ENCODE data around the gene BACH2.

Gene BACH2

DNA sequence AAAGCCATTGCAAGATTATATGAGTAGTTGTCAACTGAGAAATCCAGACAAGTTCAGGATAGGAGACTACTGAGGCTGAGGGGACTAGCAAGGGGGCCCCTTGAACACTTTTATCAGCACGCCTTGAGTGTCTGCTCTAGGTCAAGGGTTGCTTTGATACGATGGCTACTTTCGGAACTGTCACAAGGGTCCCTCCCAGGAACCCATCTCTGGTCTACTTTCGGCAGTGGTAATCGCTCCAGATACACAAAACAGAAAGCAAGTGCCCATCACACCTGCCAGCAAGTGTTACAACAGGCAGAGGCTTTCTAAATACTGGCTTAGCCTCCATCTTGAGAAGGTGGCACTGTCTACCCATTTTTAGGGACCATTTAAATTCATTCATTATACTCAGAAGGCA, 341.3 kb downstream of the BACH2 start:
- no peak for DNase-seq

DNA sequence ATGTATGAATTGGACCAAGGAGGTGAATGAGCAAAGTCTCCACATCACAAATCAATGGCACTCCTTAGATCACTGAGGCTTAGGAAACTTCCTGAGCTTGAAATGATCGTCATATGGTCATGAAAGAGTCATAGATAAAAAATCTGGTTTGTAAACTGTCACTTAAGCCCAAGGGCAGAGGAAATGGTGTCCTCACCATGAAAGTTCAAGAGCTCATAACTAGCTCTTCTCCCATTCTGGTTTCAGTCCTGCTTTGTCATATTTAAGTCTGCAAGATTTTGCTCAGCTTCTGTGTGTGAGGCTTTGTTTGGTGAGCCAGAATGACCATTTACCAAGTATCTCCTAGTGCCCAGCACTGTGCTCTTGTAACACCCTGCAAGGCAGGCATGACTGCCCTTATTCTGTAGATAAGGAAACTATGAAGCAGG, 341.9 kb downstream of the BACH2 start:
- DNase-seq, result no peak

DNA sequence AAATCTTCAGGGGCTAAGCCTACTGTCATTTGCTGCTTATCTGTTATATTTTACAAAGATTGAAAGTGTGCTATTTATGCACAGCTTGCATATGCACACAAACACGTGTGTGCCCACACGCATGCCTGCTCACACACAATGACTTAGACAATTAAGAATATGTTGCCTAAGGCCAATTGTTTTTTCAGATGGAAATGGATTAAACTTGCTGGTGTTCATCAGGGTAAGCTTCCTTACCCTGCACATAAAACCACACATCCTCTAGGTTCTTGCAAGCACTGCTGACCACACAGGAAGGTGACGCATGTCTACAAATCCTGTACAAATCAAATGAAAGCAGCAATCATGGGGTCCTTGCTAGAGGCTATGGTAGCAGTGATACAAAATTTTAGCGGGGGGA, 344.0 kb downstream of the BACH2 start:
- no peak for DNase-seq

DNA sequence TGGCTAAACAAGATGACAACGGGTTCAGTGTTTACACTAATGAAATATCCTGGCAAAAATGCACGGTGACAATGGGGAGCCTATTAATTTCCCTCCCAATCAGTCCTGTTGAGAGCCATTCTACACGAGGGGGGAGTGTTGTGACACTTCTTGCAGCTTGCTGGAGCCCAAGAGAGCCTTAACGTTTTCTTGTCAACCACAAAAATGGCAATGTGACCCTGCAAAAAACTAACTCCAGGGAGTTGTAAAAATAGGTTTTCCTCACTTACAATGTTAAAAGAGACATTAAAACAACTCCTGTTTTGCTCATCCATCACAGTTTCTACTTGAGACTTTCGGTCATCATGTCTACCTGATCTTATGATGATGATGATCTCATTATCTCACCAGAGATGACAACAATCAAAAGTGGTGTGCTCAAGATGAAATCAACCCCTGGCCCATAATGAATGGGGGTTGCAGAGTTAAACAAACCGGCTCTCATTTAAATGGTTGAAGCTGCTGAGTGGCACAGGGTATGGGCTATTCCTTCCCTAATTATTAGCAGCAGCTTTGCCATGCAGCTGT, 344.5 kb downstream of the BACH2 start:
- no peak for DNase-seq

DNA sequence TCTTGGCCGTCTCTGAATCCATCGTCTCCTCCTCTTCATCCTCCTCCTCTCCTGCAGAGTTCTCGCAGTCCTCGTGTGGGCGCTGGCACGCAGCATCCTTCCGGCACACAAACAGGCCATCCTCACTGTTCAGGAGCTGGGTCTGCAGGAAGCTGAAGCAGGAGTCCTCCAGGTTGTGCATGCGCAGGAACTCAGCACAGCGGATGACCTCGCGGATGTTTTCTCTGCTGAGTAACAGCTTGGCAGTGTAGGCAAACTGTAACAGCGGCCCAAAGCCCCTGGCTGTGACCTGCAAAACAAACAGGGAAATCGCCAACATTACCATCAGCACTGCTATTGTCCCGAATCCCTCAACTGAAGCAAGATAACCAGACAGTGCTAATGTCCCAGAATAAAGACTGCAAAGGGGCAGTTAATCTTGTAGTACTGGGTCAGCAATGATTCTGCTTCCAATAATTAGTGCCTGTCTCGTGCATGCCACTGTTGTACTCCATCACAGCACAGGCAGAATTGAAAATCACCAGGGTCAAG, 345.0 kb downstream of the BACH2 start:
- no peak for DNase-seq

DNA sequence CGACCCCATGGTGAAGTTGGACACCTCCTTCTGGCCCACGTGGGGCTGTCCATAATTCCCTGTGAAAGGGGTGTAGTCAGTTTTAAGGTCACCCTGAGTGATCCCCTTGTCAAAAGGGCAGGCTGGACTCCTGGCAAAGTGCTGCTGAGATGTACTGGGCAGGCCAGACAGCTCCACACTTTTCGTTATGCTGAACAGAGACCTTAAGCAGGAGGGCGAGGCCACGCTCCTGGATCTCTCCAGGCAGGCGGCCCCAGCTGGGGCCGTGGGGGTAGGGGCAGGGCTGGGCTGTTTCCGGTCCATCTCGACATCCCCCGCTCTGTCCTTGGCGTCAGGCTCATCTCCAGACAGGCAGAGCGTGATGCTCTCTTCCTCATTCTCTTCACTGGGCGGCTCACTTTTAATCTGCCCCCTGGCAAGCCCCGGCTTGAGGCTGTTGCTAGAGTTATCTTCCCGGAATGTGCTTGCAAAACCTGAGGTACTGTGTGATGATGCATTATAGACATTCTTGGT, 345.7 kb downstream of the BACH2 start:
- DNase-seq, result no peak

DNA sequence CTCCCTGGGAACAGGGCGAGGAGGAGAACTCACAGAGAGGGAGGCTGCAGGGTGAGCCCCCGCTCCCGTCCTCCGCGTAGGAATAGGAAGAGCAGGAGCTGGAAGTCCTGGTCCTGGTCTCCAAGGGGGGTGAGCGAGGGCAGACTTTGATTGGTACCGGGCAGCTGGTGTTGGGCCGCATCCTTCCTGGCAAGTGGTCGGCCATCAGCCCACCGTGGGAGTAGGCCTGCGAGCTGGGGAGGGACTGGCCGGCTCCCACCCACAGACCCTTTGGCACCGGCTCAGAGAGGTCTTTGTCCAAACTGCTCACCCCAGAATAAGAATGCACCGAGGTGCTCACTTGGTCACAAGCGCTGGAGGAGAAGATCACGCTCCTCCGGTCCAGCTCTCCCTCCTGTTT, 346.2 kb downstream of the BACH2 start:
- DNase-seq, result no peak

DNA sequence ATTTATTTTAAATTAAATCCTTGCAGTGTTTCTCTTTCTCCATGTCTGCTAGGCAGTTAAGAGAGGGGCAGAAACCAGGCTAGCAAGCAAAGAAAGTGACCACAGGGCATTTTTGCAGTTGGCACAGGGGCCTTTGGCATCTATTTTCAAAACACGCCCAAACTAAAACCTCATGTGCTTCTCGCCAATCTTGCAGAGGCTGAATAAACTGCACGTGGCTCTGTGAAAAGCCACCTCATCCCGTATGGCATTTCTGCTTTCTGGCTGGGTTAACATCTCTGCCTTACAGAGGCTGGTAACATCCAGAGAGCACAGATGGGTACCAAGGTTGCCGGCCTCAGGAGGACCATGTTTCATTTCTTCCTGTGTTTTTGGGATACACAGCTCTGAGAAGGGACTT, 347.8 kb downstream of the BACH2 start:
- no peak for DNase-seq

DNA sequence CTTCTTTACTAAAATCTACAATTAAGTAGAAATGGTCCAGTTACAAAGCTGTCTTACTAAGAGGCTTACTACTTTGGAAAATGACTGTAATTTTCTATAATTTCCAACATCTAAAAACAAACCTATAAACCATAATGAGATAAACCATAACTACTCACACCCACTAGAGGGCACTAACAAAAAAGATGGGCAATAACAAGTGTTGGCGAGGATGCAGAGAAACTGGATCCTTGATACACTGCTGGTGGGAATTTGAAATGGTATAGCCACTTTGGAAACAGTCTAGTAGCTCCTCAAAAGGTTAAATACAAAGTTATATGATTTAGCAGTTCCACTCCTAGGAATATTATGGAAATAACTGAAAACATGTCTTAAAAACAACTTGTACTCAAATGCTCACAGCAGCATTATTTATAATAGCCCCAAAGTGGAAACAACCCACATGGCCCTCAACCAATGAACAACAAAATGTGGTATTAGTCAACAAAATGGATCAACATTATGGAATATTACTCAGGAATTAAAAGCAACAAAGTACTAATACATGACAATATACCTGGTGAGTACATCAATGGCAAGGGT, 351.7 kb downstream of the BACH2 start:
- no peak for DNase-seq

DNA sequence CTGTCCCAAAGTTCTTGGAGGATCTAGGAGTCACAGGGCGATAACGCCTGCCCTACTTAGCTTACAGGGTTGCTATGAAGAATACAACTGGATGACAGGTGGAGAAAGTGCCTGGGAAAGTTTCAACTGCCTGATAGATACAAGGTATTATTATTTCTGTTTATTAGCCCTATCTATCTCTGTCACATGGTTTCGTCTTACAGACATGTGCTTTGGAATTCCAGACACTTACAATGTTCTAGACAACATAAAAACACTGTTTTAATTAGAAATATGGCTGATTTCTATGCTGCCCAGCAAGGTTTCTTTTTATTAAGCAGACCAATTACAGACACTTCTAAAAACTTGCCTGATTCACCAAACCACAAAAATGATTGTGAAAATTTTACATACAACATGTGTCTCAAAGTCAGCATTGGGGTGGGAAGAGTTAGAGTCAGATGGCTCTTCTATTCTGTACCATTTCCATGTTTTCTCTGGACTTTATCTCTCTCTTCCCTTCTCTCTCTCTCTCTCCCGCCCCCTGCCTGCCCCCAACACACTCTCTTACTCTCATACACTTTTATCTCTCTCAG, 352.4 kb downstream of the BACH2 start:
- no peak for DNase-seq

DNA sequence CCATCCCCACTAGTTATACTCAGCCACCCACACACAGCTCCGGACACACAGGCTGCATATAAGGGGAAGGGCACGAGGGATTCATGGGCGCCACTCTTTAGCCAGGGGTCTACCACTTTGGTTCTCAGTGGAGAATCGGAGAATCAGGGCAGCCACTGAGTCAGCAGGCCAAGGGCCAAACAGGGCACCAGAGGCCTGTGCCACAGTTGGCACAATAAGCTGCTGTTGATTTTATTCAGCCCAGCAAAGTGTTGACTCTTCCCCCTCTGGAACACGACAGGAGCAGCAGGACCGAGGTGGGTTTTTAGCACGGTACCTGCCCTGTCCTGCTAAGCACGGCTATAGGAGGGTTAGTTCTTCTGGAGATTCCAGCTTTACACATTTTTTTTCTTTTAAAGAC, 354.0 kb downstream of the BACH2 start:
- no peak for DNase-seq

DNA sequence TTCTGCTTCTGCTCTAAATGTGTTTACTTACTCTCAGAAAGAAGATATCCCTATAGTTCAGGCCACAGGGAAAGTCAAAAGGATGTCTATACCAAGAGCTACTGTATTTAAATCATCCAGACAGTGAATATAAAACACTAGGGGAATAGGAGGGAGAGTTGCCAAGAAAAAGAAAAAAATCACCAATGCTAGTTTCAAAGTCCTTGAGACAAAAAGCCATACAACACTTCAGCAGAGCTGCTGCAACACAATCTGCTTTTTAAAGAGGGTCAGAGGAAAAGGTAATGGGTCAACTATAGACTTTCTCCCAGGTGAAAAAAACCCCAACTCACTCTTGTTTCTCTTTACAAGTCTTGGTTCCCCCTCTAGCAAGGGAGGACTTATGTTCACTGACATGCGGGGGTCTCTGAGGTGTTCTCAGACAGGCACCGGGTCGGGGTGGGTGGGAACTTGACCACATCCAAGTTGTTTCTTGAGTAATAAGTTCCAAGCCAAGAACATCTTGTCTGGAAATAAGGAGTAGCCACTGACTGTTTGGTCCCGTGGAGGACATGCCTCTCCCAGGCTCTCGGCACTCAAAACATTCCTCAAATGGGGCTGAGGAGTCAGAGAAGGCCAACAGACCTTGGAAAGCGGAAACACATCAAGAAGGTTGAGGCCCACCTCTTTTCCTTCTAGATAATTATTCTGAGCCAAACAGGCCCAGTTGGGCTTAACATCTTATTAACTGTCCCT, 354.7 kb downstream of the BACH2 start:
- no peak for DNase-seq

DNA sequence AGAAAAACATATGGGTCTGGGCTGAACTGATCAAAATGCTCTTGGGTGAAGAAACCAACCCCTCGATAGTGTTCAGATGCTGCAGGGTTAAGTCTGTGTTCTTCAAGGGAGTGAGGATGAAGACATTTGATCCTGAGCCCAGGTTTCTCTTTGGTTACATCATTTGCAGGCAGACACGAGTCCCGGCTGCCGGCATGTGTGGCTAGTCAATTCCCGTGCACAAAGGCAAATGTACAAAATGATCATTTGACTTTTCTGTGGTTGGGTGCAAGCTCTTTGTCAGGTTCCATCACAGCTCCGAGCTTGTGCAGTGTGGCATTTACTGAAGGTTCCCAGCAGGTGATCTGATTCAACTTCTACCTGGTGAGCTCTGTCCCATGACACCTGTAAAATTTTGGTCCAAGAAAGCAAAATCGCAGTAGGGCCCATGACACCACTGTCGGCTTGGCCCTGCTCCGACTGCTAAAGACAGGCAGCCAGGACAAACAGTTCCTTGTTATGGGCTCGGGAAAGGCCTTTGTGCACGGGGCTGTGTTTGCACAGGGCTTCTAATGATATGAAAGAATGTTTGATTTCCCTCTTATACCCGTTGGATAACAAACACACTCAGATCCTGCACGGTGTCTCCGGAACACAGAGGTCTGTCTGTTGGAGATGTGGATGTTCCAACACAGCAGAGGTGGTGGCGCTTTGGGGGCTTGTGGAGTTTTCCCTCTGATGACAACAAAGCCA, 355.4 kb downstream of the BACH2 start:
- DNase-seq, result no peak

DNA sequence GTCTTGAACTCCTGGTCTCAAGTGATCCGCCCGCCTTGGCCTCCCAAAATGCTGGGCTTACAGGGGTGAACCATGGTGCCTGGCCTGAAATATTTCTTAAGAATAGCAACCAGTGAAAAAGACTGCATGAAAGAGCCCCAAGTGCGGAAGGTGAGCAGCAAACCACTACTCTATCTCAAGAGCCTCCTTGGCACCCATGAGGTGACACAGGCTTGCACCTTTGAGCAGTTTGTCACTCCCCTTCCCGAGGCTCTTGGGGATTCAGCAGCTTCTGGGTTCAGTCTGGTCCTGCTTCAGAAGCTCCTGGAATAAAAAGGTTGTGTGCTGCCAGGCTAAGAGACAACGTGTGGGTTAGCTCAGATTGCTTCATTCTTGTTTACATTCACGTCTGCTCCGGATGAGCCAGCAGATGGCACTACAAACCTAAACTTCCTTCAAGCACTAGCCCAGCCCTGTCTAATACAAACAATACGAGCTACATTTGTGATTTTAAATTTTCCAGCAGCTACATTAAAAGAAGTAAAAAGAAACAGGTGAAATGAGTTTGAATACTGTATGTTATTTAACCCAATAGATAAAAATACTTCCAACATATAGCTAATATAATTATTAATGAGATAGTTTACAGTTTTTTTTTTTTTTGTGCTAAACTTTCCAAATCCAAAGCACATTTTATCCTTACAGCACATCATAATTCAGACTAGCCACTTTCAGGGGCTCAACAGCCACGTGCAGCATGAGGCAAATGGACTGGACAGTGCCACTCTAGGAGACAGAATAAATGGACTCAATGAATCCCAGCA, 356.2 kb downstream of the BACH2 start:
- peak; percentile 42 to 46 for DNase-seq

DNA sequence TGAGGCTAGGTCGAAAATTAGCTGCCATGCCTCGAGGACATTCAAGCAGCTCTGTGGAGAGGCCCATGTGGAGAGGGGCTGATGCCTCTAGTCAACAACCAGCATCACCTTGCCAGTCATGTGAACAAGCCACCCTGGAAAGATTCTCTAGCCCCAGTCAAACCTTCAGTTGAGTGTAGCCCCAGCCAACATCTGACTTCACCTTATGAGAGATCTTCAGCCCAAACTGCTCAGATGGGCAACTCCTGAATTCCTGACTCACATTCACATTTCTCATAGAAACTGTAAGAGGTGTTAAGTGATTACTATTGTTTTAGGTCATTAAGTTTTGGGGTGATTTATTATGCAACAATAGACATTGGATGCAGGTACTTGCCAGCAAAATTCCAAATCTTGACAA, 357.5 kb downstream of the BACH2 start:
- no peak for DNase-seq

DNA sequence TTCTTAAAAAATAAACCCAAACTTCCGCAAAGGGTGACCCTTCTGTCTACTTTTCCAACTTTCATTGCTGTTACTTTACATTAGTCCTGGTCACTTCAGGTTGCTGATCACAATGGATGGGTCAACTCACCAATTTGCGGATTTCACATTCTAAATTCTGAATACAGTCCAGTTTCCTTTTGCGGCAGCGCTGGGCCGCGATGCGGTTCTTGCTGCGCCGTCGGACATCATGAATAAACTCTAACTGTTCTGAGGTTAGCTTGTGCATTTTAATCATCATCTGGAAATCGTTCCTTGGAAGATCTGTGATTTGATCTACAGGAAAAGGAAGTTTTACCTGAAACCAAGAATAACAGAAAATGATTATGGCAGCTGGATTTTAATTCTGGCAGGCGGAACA, 358.6 kb downstream of the BACH2 start:
- no peak for DNase-seq

DNA sequence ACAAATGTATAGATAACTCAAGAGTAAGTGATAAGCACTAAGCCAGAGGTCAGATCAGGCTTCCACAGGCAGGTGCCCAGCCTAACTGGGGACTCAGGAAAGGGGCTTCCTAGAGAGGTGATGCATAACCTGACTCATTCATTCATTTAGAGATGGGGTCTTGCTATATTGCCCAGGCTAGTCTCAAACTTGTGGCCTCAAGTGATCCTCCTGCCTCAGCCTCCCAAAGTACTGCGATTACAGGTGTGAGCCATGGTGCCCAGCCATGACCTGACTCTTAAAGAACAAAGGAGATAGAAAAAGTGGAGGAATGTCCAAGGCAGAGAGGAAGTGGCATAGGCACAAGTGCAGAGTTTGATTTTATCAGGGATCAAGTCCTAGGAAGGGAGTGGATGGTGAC, 360.5 kb downstream of the BACH2 start:
- no peak for DNase-seq

DNA sequence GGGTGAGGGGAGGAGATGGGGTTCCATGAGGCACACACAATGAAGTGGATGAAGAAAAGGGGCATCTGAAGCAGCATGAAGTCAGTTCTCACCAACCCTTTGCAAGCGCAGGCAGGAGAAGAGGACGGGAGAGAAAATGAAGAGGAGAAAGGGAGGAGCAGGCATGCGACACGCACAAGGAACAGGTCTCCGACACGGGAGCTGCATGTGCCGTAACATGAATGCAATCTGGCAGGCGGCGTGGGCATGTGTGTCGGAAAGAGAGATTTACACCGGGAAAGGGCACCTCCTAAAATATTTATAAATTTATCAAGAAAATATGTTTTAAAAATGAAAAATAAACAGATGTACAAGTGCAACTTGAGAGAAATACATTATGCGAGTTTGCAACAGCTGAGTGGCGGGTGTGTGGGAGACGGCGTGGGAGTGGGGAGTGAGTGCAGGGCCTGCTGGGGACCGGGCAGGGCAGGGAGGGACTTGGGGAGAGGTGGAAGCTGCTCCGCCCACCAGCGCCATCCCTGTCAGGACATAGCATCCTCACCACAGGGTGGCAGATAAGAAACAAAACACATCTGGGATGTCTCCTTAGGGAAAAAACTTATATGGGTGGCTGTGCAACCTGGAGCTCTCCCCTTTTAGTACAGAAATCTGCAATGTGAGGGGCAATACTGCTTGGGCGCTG, 361.8 kb downstream of the BACH2 start:
- no peak for DNase-seq

DNA sequence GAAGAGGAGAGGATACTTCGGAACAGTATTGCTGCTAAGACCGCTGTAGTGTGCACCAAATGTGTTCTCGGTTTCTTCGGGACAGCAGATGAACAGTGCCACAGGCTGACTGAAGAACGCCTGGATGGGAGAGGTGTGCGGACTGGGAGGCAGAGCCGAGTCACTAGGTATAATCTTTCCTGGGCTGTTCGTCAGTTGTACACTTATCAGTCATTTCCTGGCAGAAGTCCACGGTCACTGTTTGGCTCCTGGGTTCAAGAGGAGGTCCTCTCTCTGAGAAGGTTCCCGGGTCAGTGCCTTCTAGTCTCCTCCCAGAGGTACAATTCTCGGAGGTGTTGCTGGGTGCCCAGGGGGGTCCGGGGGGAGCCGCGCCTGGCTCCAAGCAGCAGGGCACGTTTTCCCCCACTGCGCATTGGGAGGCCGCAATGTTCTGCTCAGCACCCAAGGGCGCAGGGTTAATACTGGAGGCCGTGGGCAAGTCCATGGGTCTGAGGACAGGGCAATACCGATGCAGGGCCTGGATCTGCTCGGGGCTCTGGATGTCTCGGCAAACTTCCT, 364.3 kb downstream of the BACH2 start:
- no peak for DNase-seq

DNA sequence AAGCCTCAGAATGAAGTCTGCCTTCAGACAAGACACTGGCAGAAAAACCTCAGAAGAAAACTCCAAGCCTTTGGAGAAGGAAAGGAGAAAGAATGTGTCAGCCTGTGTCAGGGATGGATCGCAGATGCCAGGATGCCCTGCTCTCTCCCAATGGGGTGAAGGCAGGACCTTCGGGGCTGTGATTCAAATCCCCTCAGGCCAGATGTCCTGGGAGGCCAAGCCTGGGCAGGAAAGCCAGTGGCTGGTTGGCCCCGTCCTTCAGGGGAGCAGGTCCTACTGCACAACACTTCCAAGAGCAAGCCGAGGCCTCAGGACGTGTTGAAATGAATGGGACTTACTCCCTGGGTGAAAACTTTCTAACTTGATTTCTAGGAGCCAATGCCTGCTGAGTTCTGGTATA, 365.9 kb downstream of the BACH2 start:
- DNase-seq, result no peak

DNA sequence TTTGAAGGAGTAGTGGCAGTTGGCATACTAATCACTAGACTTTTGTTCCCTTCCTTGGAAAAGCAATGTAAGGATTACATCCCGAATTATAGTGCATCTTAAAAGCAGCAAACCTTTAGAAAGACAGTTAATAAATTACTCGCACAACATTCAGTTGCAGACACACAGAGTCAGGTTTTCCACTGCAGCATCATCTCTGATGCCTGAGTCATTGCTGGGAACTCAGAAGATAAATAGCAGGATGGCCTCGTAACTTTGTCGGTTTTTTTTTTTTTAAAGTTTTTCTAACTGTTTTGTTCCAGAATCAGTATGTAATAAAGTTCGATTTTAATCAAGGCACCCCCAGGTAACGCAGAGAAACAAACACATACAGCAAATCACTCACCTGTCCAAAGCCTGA, 368.0 kb downstream of the BACH2 start:
- DNase-seq, result no peak
